Keratinocyte (primary cell): ENCODE data around the gene MLXIPL.

ENCODE experiments used
- EZH2 ChIP-seq: IDR thresholded peaks from one replicate; pipeline ENCODE4 v1.6.1; 2012; ENCODE audit warnings: inconsistent platforms, mild to moderate bottlenecking, low read length, moderate library complexity
- TF ChIP-seq, protein P1 (sequence below), 3 experiments: IDR thresholded peaks in 1 of 3; conservative IDR thresholded peaks in 1 of 3; optimal IDR thresholded peaks in 1 of 3; 2 replicates in 2 of 3; 3 replicates in 1 of 3; pipeline versions ENCODE3 to v1.5.1; 2011; ENCODE audit warnings: low read length in 3 of 3, mild to moderate bottlenecking in 3 of 3, moderate library complexity in 2 of 3, control low read depth in 1 of 3, inconsistent platforms in 1 of 3; ENCODE audit not compliant: insufficient read depth in 2 of 3; ENCODE audit errors: extremely low read depth in 1 of 3

DNA sequence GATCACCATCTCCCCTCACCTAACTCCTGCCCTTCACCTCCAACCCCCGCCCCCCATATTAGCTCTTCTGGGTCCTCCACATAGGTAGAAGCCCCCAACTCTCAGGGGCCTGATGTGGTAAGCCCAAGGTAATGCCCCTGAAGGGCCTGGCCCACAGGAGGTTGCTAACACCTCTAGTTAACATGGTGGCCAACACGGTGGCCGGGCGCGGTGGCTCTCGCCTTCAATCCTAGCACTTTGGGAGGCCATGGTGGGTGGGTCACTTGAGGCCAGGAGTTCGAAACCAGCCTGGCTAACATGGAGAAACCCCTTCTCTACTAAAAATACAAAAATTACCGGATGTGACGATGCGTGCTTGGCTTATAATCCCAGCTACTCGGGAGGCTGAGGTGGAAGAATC lies 954 bp upstream of the MLXIPL start:
- TF ChIP-seq, protein P1, sequence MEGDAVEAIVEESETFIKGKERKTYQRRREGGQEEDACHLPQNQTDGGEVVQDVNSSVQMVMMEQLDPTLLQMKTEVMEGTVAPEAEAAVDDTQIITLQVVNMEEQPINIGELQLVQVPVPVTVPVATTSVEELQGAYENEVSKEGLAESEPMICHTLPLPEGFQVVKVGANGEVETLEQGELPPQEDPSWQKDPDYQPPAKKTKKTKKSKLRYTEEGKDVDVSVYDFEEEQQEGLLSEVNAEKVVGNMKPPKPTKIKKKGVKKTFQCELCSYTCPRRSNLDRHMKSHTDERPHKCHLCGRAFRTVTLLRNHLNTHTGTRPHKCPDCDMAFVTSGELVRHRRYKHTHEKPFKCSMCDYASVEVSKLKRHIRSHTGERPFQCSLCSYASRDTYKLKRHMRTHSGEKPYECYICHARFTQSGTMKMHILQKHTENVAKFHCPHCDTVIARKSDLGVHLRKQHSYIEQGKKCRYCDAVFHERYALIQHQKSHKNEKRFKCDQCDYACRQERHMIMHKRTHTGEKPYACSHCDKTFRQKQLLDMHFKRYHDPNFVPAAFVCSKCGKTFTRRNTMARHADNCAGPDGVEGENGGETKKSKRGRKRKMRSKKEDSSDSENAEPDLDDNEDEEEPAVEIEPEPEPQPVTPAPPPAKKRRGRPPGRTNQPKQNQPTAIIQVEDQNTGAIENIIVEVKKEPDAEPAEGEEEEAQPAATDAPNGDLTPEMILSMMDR (optimal IDR thresholded peaks at IDR 0.05 in 1 of 3, IDR thresholded peaks at IDR 0.05 in 1 of 3, conservative IDR thresholded peaks at IDR 0.05 in 1 of 3; ENCODE audit: extremely low read depth in 1 of 3, insufficient read depth in 2 of 3, low read length in 3 of 3), result no peak
- TF ChIP-seq EZH2, result no peak
